A549 (cell line): ENCODE data around the gene HRG. TPM values are rescaled to one million over a fixed set of nuclear protein-coding genes. Genes with fewer than 3 reads are reported as not detected.

Source experiments
- ATAC-seq, 2 experiments: fragments of 200-7000 bp in 1 of 2; fragments of >200 bp in 1 of 2; cut with Nextera tagmentation in 1 of 2; cut with Tn5 transposase in 1 of 2; 3 replicates each; pipeline versions ENCODE4 v1.8.0 to v1.9.1; 2018 to 2020; ENCODE audit warnings: mild to moderate bottlenecking in 1 of 2, moderate library complexity in 1 of 2
- CTCF ChIA-PET: fragments of 300-600 bp; sonication (Branson Sonifier 250); formaldehyde crosslinking; extraction: SDS; loops from one replicate; lab custom pipeline; 2021; ENCODE audit warnings: antibody characterized with exemption, inconsistent platforms; lab: Yijun Ruan, JAX
- POLR2A ChIA-PET: fragments of 350-600 bp; formaldehyde crosslinking; extraction: SDS; loops from one replicate; lab custom pipeline; 2021; ENCODE audit warnings: antibody characterized with exemption, inconsistent platforms; lab: Yijun Ruan, JAX
- DNase-seq, 2 experiments: peaks; one replicate each; pipeline versions ENCODE4 v3.0.0 to v3.0.0-alpha.2; 2011 to 2016; ENCODE audit warnings: low read depth in 1 of 2, low spot score in 1 of 2
- FAIRE-seq: peaks from 2 replicates; lab custom pipeline; 2011; peaks lifted over from hg19 to GRCh38; lab: Jason Lieb, UNC
- H3K27ac ChIP-seq, 2 experiments: fragments of >200 bp; sonication (Bioruptor Twin); formaldehyde crosslinking; 3 replicates each; pipeline ENCODE4 v1.5.1; 2016 to 2017
- H3K4me1 ChIP-seq: fragments of >200 bp; sonication (Bioruptor Twin); formaldehyde crosslinking; 3 replicates; pipeline ENCODE4 v1.6.1; 2016
- H3K4me2 ChIP-seq: fragments of >200 bp; sonication (Bioruptor Twin); formaldehyde crosslinking; 3 replicates; pipeline ENCODE4 v1.6.1; 2016
- H3K4me3 ChIP-seq: fragments of >200 bp; sonication (Bioruptor Twin); formaldehyde crosslinking; 3 replicates; pipeline ENCODE4 v1.5.1; 2016
- H3K9me3 ChIP-seq: fragments of >200 bp; sonication (Bioruptor Twin); formaldehyde crosslinking; 3 replicates; pipeline ENCODE4 v1.6.1; 2016
- CBX8 ChIP-seq: fragments of 200-600 bp; sonication (generic); IDR thresholded peaks from 2 replicates; pipeline ENCODE4 v1.6.1; 2016
- CHD2 ChIP-seq: fragments of 150-350 bp; IDR thresholded peaks from 2 replicates; pipeline ENCODE4 v1.6.1; 2014; ENCODE audit warnings: low read length; ENCODE audit not compliant: partially characterized antibody
- EP300 ChIP-seq, 2 experiments: fragments of >200 bp; sonication (Bioruptor Twin); formaldehyde crosslinking; IDR thresholded peaks; 2 replicates in 1 of 2; 3 replicates in 1 of 2; pipeline ENCODE4 v1.6.1; 2016 to 2017
- FOSB ChIP-seq: fragments of 250-450 bp; sonication (Bioruptor Pico); IDR thresholded peaks from 2 replicates; pipeline ENCODE4 v1.5.0; 2020; ENCODE audit warnings: mild to moderate bottlenecking, moderate library complexity
- HDAC2 ChIP-seq: fragments of 200-600 bp; sonication (generic); IDR thresholded peaks from 2 replicates; pipeline ENCODE4 v1.6.1; 2016
- HOXB13 ChIP-seq: fragments of 250-450 bp; sonication (Bioruptor Pico); IDR thresholded peaks from 2 replicates; pipeline ENCODE4 v1.5.0; 2020; ENCODE audit warnings: low read depth, mild to moderate bottlenecking, moderate library complexity
- KDM5A ChIP-seq: fragments of 200-600 bp; sonication (generic); IDR thresholded peaks from 2 replicates; pipeline ENCODE4 v1.6.1; 2016; ENCODE audit warnings: antibody characterized with exemption, mild to moderate bottlenecking
- MAZ ChIP-seq: fragments of 150-350 bp; IDR thresholded peaks from 2 replicates; pipeline ENCODE4 v1.6.1; 2014; ENCODE audit warnings: antibody characterized with exemption, low read depth, low read length, borderline replicate concordance
- MYC ChIP-seq: IDR thresholded peaks from 2 replicates; pipeline ENCODE4 v1.6.1; 2012; ENCODE audit warnings: mild to moderate bottlenecking, inconsistent platforms, low read length, improper control_type of control experiment, borderline replicate concordance
- NPAS2 ChIP-seq: fragments of 250-450 bp; sonication (Bioruptor Pico); IDR thresholded peaks from 2 replicates; pipeline ENCODE4 v1.8.0; 2022; ENCODE audit warnings: mild to moderate bottlenecking, moderate library complexity, borderline replicate concordance
- NR3C1 ChIP-seq: fragments of >200 bp; sonication (Bioruptor Twin); formaldehyde crosslinking; IDR thresholded peaks from 3 replicates; pipeline ENCODE4 v1.6.1; 2017
- PHF8 ChIP-seq: fragments of 200-600 bp; sonication (generic); IDR thresholded peaks from 2 replicates; pipeline ENCODE4 v1.6.1; 2016; ENCODE audit warnings: low read depth, mild to moderate bottlenecking, antibody characterized with exemption, moderate library complexity, borderline replicate concordance
- RAD21 ChIP-seq, 2 experiments: fragments of >200 bp in 1 of 2; sonication (Bioruptor Twin) in 1 of 2; formaldehyde crosslinking in 1 of 2; IDR thresholded peaks in 1 of 2; conservative IDR thresholded peaks in 1 of 2; 2 replicates in 1 of 2; 3 replicates in 1 of 2; pipeline ENCODE4 v1.6.1; 2012 to 2018; ENCODE audit warnings: inconsistent platforms in 1 of 2
- SMC3 ChIP-seq: fragments of >200 bp; sonication (Bioruptor Twin); formaldehyde crosslinking; IDR thresholded peaks from 3 replicates; pipeline ENCODE4 v1.6.1; 2018; ENCODE audit warnings: inconsistent platforms
- TP53 ChIP-seq: fragments of 250-450 bp; sonication (Bioruptor Pico); IDR thresholded peaks from 2 replicates; pipeline ENCODE4 v1.5.0; 2021; ENCODE audit warnings: mild to moderate bottlenecking, moderate library complexity
- ZFP36 ChIP-seq: fragments of 450-650 bp; IDR thresholded peaks from 2 replicates; pipeline ENCODE4 v1.6.1; 2014; ENCODE audit warnings: borderline replicate concordance; ENCODE audit not compliant: partially characterized antibody
- ZNF302 ChIP-seq: fragments of 250-450 bp; sonication (Bioruptor Pico); IDR thresholded peaks from 2 replicates; pipeline ENCODE4 v1.9.0; 2021; ENCODE audit warnings: inconsistent platforms, mild to moderate bottlenecking, moderate library complexity
- WGBS: methylation state at CpG from one replicate; pipeline ENCODE4 v1.1.6; 2017; ENCODE audit errors: missing lambda C conversion rate; 5-methylcytosine and 5-hydroxymethylcytosine counted together
- polyA plus RNA-seq, 4 experiments: library from polyadenylated mRNA; depleted of rRNA in 3 of 4; stranded (reverse); fragments of >200 nt; fragmentation: RNase III in 1 of 4; extraction: RNeasy Plus Mini Kit Qiagen cat#74134 plus additional on column Dnase treatment in 1 of 4; gene quantifications; 2 replicates in 3 of 4; 3 replicates in 1 of 4; pipeline ENCODE4 v1.2.3, GENCODE V29; 2011 to 2017
- TF ChIP-seq, protein P1 (sequence below): fragments of 250-450 bp; sonication (Bioruptor Pico); IDR thresholded peaks from 2 replicates; pipeline ENCODE4 v1.5.0; 2021; ENCODE audit warnings: mild to moderate bottlenecking, moderate library complexity, borderline replicate concordance
- TF ChIP-seq, protein P2 (sequence below): IDR thresholded peaks from 2 replicates; pipeline ENCODE4 v1.6.1; 2012
- TF ChIP-seq, protein P3 (sequence below): fragments of >200 bp; sonication (Bioruptor Twin); formaldehyde crosslinking; IDR thresholded peaks from 2 replicates; pipeline ENCODE4 v1.6.1; 2016
- TF ChIP-seq, protein P4 (sequence below): fragments of 450-650 bp; IDR thresholded peaks from 2 replicates; pipeline ENCODE4 v1.6.1; 2014; ENCODE audit warnings: antibody characterized with exemption
- TF ChIP-seq, protein P5 (sequence below): IDR thresholded peaks from 2 replicates; pipeline ENCODE4 v1.6.1; 2012
- TF ChIP-seq, protein P6 (sequence below): fragments of 200-600 bp; sonication (generic); IDR thresholded peaks from 2 replicates; pipeline ENCODE4 v1.6.1; 2016; ENCODE audit warnings: antibody characterized with exemption, mild to moderate bottlenecking, moderate library complexity

HRG gene
- polyA plus RNA-seq, 2 of the 4 experiments (the other 2 are of a cell fraction) = not detected

DNA sequence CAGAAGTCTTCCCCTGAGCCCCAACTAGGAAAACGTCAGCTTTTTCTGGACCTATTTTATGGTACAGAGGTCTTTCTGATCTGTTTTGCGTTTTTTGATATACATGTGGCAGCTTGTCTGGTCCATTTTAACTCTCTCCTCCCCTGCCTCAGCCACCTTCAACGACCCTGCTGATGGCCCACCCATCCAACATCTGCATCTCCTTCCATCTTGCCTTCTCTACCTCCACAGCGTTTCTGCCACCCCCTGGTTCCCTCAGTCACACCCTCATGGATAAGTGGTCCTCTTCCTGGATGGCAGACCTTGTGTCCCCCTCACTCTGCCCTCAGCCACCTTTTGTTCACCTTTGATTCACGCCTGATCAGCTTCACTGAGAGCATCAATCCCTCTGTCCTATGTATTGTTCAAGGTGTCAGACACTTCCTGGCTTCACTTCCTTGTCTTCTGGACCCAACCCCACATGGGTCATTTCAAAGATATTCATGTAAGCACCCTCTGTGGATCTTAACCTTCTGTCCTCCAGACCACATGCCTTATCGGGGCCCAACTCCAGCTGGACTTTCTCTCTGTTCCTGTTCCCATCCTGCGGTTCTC lies 39.5 kb upstream of the HRG start (continued):
- TF ChIP-seq, protein P1, sequence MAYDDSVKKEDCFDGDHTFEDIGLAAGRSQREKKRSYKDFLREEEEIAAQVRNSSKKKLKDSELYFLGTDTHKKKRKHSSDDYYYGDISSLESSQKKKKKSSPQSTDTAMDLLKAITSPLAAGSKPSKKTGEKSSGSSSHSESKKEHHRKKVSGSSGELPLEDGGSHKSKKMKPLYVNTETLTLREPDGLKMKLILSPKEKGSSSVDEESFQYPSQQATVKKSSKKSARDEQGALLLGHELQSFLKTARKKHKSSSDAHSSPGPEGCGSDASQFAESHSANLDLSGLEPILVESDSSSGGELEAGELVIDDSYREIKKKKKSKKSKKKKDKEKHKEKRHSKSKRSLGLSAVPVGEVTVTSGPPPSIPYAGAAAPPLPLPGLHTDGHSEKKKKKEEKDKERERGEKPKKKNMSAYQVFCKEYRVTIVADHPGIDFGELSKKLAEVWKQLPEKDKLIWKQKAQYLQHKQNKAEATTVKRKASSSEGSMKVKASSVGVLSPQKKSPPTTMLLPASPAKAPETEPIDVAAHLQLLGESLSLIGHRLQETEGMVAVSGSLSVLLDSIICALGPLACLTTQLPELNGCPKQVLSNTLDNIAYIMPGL = no peak
- TF ChIP-seq CHD2 = no peak
- TF ChIP-seq, protein P2, sequence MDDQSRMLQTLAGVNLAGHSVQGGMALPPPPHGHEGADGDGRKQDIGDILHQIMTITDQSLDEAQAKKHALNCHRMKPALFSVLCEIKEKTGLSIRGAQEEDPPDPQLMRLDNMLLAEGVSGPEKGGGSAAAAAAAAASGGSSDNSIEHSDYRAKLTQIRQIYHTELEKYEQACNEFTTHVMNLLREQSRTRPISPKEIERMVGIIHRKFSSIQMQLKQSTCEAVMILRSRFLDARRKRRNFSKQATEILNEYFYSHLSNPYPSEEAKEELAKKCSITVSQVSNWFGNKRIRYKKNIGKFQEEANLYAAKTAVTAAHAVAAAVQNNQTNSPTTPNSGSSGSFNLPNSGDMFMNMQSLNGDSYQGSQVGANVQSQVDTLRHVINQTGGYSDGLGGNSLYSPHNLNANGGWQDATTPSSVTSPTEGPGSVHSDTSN = no peak
- no peak for TF ChIP-seq HOXB13 (CRISPR knock-in tag)
- no peak for TF ChIP-seq SMC3
- TF ChIP-seq NPAS2 (CRISPR knock-in tag) = no peak

DNA sequence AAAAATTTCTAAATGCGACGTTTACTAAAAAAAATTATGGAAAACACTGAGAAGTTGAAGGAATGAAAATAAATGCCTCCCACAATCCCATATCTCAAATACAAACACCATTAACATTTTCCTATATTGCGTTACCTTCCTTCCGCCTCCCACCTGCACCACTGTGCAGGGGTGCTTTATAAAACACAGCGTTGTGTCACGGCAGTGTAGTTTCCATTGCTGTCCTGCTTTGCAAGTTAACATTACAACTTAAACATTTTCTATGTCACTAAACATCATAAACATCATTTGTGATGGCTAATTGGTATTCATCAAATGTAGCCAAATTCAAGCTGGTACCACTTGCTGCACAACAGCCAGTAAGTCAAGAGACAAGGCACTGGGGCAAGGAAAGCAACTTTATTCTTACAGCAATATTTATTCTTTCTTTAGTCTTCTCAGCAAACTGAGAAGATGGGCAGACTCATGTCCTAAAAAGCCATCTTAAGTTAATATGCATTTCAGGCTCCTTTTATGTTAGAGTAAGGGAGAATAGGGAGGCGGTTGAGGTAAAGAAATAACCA lies 37.9 kb upstream of the HRG start:
- Histone ChIP-seq H3K4me1 (no peaks in the 10 kb centered on the region), H3K9me3 (no peaks in the 10 kb centered on the region), H3K4me3 (no peak overlapping the region), H3K4me2 (no peak overlapping the region), H3K27ac (no peak overlapping the region)
- WGBS = 93% methylated on average over 7 of the region's 7 CpGs
- no peak for FAIRE-seq
- no peak for ATAC-seq
- CTCF ChIA-PET = no interaction called here
- POLR2A ChIA-PET = no interaction called here
- no peak for DNase-seq
- no peak for TF ChIP-seq TP53
- TF ChIP-seq MAZ = no peak
- no peak for TF ChIP-seq HOXB13 (CRISPR knock-in tag)
- TF ChIP-seq, protein P3, sequence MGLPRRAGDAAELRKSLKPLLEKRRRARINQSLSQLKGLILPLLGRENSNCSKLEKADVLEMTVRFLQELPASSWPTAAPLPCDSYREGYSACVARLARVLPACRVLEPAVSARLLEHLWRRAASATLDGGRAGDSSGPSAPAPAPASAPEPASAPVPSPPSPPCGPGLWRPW = no peak
- TF ChIP-seq FOSB (CRISPR knock-in tag) = no peak
- TF ChIP-seq, protein P4, sequence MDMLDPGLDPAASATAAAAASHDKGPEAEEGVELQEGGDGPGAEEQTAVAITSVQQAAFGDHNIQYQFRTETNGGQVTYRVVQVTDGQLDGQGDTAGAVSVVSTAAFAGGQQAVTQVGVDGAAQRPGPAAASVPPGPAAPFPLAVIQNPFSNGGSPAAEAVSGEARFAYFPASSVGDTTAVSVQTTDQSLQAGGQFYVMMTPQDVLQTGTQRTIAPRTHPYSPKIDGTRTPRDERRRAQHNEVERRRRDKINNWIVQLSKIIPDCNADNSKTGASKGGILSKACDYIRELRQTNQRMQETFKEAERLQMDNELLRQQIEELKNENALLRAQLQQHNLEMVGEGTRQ = no peak
- no peak for TF ChIP-seq MYC
- TF ChIP-seq, protein P5, sequence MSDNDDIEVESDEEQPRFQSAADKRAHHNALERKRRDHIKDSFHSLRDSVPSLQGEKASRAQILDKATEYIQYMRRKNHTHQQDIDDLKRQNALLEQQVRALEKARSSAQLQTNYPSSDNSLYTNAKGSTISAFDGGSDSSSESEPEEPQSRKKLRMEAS = no peak
- no peak for TF ChIP-seq ZNF302
- TF ChIP-seq ZFP36 = no peak
- TF ChIP-seq, protein P6, sequence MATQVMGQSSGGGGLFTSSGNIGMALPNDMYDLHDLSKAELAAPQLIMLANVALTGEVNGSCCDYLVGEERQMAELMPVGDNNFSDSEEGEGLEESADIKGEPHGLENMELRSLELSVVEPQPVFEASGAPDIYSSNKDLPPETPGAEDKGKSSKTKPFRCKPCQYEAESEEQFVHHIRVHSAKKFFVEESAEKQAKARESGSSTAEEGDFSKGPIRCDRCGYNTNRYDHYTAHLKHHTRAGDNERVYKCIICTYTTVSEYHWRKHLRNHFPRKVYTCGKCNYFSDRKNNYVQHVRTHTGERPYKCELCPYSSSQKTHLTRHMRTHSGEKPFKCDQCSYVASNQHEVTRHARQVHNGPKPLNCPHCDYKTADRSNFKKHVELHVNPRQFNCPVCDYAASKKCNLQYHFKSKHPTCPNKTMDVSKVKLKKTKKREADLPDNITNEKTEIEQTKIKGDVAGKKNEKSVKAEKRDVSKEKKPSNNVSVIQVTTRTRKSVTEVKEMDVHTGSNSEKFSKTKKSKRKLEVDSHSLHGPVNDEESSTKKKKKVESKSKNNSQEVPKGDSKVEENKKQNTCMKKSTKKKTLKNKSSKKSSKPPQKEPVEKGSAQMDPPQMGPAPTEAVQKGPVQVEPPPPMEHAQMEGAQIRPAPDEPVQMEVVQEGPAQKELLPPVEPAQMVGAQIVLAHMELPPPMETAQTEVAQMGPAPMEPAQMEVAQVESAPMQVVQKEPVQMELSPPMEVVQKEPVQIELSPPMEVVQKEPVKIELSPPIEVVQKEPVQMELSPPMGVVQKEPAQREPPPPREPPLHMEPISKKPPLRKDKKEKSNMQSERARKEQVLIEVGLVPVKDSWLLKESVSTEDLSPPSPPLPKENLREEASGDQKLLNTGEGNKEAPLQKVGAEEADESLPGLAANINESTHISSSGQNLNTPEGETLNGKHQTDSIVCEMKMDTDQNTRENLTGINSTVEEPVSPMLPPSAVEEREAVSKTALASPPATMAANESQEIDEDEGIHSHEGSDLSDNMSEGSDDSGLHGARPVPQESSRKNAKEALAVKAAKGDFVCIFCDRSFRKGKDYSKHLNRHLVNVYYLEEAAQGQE = no peak
- no peak for TF ChIP-seq EP300 (IDR thresholded peaks at IDR 0.05)
- no peak for TF ChIP-seq PHF8
- TF ChIP-seq CBX8 = no peak
- TF ChIP-seq HDAC2 = no peak
- TF ChIP-seq NPAS2 (CRISPR knock-in tag) = no peak
- no peak for TF ChIP-seq KDM5A
- TF ChIP-seq CHD2 = no peak
- no peak for TF ChIP-seq NR3C1
- no peak for TF ChIP-seq RAD21 (conservative IDR thresholded peaks at IDR 0.05 in 1 of 2, IDR thresholded peaks at IDR 0.05 in 1 of 2)
